IPS-NIHi7 (cell line): ENCODE results near the gene HEXB.
"Not testable (repeated sequence)": the region's sequence is repeated elsewhere in the genome, so short reads cannot be mapped to it uniquely, and the experiment has no call there.

Experiments used
- DNase-seq: peaks from one replicate; pipeline ENCODE4 v3.0.0; 2012; ENCODE audit warnings: mixed read lengths; ENCODE audit errors: extremely low spot score

HEXB gene

DNA sequence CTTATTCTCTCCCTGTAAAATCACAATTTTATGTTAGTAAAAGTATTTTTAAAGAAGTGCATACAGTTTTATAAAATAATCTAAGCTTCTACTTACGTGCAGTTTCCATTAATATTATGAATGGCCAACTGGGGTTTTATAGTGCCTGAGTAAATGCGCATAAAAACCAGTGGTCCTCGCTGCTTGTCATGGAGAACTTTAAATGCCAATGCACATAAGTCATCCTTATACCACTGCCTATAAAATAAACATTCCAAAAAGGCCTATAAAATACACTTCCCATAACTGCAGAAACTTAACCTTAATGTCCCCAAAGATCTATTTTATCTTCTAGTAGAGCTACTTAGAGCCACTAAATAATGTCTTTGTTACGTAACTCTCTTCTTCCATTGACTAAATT is 53.4 kb downstream of the HEXB start:
- no peak for DNase-seq

DNA sequence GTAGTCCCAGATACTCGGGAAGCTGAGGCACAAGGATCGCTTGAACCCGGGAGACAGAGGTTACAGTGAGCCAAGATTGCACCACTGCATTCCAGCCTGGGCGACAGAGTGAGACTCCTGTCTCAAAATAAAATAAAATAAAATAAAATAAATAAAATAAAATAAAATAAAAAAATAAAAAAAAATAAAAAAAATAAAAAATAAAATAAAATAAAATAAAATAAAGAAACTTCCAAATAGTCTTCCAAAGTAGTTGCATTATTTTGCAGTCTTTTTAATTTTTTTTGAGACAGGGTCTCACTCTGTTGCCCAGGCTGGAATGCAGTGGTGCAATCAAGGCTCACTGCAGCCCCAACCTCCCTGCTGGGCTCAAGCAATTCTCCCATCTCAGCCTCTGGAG is 63.7 kb downstream of the HEXB start:
- not testable (repeated sequence) for DNase-seq

DNA sequence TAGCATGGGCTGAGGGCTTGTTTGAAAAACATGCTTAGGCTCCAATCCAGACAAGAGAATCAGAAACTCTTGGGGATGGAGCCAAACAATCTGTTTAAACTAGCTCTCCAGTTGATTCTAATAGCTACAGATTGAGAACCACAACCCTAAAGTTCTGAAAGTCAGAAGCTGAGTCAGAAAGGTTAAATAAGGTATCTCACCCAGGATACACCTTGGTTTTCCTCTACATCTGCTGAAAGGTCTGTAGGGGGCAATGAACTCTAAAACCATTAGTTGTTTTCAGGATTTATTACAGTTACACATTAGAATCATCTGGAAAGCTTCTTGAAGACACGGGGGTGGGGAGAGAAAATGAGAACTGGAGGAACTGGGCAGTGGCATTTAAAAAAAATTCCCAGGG is 76.2 kb downstream of the HEXB start:
- no peak for DNase-seq

DNA sequence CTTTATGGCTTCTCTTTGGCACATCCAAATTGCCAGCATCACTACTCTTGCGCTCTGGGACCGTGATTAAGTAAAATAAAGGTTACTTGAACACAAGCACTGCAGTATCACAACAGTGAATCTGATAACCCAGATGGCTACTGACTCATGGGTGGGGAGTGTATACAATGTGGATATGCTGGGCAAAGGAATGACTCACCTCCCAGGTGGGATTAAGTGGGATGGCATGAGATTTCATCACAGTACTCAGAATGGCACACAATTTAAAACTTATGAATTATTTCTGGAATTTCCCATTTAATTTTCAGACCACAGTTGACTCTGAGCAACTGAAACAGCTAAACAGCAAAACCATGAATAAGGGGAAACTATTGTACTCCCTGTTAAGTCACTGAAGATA is 77.6 kb downstream of the HEXB start:
- DNase-seq: no peak

DNA sequence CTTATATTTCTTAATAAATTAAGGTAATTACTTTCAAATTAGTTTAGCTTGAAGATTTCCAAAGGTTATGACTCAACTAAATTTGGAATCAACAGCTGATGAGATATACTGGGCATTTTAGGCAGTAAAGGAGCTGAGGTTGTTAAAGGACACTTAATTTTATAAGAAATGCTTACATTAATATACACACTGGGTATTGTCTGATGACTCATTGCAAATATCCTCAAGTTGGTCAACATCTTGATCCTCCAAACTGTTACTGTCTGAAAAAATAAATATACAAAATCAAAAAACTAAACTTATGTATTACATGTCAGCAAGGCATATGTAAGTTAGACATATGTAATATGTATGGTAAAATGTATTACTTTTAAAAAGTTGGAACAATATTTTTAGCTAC is 78.5 kb downstream of the HEXB start:
- DNase-seq: no peak

DNA sequence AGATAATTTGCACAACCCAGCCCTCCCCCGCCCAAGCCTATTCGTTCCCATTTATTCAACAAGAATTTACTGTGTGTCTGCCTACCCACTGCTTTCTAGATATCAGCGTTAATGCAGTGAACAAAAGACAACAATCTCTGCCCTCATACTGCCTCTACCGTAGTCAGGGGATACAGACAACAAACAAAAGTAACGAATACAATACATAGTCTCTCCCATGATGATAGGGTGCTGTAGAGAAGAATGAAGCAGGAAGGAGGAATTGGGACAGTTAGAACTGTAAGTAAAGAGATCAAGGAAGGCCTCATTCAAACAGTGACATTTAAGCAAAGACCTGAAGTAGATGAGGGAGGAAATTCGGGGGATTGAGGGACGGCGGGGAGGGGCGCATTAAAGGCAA is 80.2 kb downstream of the HEXB start:
- no peak for DNase-seq

DNA sequence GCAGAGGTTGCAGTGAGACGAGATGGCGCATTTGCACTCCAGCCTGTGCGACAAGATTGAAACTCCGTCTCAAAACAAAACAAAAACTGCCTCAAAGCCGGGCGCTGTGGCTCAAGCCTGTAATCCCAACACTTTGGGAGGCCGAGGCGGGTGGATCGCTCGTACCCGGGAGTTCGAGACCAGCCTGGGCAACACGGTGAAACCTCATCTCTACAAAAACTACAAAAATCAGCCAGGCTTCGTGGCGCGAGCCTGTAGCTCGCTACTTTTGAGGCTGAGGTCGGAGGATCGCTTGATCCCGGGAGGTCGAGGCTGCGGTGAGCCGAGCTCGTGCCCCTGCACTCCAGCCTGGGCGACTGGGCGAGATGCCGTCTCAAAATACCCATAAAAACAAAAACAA is 80.9 kb downstream of the HEXB start:
- no peak for DNase-seq

DNA sequence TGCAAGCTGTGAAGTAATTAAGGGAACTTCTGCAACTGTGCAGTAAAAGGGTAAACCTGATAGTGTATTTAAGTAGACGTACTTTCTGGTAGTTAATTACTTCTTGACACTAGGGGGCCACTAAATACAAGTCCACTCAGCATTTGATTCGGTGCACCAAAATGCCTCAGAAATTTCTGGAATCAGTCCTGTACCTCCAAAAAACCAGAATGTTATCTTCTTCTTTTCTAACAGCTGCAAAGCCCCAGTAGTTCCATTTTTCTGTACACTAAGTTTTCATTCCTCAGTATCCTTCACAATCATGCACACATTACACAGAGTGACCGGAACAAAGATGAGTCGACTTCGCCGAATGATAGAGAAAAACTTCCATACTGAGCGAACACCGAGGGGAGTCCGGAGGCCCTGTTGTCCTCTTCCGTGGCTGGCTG is 81.4 kb downstream of the HEXB start:
- DNase-seq: peak; percentile 26

DNA sequence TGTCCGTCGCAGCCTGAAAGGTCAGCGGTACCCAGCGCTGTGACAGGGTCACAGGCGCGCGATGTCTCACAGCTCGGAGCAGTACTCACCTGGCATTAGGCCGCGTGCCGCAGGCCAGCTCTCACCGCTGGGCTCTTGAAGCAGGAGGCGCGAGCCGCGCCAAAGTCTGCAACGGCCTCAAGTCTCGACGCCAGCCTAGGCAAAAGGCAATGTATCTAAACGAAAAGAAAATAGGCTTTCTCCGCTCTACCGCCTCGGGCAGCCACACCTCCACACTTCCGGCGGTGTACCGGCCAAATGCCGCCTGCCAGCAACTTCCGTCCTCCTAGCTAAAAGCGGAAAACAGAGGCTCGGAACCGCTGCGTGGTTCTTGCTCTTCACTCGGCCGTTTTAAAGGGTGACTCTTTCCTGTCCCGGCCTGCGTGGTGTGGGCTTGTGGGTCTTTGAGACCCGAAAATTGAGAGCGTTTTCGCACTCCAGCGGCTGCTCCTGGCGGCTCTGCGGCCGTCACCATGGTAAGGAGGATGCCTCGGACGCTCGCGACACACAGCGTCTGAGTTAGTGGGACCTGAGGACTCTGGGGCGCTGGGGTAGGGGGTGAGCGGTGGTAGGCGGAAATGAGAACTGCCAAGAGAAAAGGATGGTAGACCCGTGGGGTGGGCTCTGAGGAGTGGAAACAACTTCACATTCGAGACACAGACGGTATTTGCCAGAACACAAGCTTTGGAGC is 82.0 kb downstream of the HEXB start, which contains the start of the genes GFM2 and NSA2:
Gene GFM2, minus strand, starts transcription at position 269 of the 730 bp plus-strand sequence. CDS start 3,375 bp downstream, outside the sequence.
Gene NSA2, plus strand, starts transcription at position 401 of the 730 bp plus-strand sequence. Its CDS starts 112 bp downstream, at position 513.
- peak; percentile 85 for DNase-seq

DNA sequence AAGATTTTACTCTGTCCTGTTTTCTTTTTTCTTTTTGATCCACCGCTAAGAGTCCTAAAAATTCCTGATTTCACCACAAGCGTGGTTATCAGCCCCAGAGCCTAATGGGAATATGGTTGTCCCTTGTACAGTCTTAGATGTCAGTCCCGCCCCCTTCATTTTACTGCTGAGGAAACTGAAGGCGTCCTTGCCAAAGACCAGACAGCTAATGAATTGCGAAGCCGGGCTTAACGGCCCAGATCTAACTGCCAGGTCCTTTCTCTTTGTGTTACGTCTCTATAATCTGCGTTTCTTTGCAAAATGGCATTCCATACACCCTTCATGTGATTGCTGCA is 82.5 kb downstream of the HEXB start:
- DNase-seq: peak; percentile 15
